ENCODE data around the gene EDDM3A. TPM values are rescaled to one million over a fixed set of nuclear protein-coding genes. Genes with fewer than 3 reads are reported as not detected.

EDDM3A gene
- total RNA-seq, 1 experiment from 2014 or later, result not detected

DNA sequence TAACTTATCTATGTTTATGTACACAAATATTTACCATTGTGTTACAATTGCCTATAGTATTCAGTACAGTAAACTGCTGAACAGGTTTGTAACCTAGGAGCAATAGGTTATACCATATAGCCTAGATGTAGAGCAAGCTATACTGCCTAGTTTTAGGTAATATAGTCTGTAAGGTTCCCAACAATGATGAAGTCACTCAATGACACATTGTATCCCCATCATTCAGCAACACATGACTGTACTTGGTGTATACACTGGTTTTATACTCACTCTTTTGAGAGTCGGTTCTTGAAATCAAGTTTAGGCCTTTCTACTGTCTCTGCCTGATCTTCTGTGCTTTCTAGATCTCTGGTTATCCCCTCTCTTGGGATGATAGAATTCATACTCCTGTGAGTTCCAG, 51.5 kb downstream of the EDDM3A start:
- TF ChIP-seq, protein P1, sequence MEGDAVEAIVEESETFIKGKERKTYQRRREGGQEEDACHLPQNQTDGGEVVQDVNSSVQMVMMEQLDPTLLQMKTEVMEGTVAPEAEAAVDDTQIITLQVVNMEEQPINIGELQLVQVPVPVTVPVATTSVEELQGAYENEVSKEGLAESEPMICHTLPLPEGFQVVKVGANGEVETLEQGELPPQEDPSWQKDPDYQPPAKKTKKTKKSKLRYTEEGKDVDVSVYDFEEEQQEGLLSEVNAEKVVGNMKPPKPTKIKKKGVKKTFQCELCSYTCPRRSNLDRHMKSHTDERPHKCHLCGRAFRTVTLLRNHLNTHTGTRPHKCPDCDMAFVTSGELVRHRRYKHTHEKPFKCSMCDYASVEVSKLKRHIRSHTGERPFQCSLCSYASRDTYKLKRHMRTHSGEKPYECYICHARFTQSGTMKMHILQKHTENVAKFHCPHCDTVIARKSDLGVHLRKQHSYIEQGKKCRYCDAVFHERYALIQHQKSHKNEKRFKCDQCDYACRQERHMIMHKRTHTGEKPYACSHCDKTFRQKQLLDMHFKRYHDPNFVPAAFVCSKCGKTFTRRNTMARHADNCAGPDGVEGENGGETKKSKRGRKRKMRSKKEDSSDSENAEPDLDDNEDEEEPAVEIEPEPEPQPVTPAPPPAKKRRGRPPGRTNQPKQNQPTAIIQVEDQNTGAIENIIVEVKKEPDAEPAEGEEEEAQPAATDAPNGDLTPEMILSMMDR (IDR thresholded peaks at IDR 0.05; ENCODE audit: unreplicated experiment), result no peak
- no TSS peak for BruUV-seq (replicated peaks)
- CTCF ChIA-PET, result no interaction called here

More for the DNA sequence above, 51.5 kb downstream of the EDDM3A start:
- no peaks in the 10 kb centered on the region for H3K27me3 Mint-ChIP-seq (ENCODE audit: unreplicated experiment)
- no peak overlapping the region for H3K27ac Mint-ChIP-seq (ENCODE audit: unreplicated experiment)
- intact Hi-C loops (cut with micrococcal nuclease; ENCODE audit: unreplicated experiment), result no loop called here
- H3K4me1 Mint-ChIP-seq (ENCODE audit: low read depth, unreplicated experiment), result peaks cover 34% of the 10 kb centered on the region
- no peak for DNase-seq
- H3K36me3 Mint-ChIP-seq (ENCODE audit: insufficient read depth, unreplicated experiment), result no peaks in the 10 kb centered on the region
- no peaks in the 10 kb centered on the region for H3K9me3 Mint-ChIP-seq (ENCODE audit: low read depth, unreplicated experiment)
- no peak overlapping the region for H3K4me3 Mint-ChIP-seq (ENCODE audit: low read depth, unreplicated experiment)

Other genes with a start within 250 kb of the EDDM3A start
- 0.54 and 0.61 TPM in 2 replicates for gene RNASE10, start 240.3 kb upstream of the EDDM3A start, total RNA-seq (2022)
- gene RNASE9, start 184.8 kb upstream of the EDDM3A start, total RNA-seq (2022), result not detected in 2 replicates
- gene RNASE11, start 157.9 kb upstream of the EDDM3A start, total RNA-seq (2022), result not detected in 2 replicates
- not detected in 2 replicates for gene RNASE12, start 154.5 kb upstream of the EDDM3A start, total RNA-seq (2022)
- gene OR6S1, start 104.2 kb upstream of the EDDM3A start, total RNA-seq (2022), result not detected in 2 replicates
- gene RNASE4, start 61.3 kb upstream of the EDDM3A start, total RNA-seq (2022), result 5.3 and 7.3 TPM in 2 replicates
- gene ANG, start 57.1 kb upstream of the EDDM3A start, total RNA-seq (2022), result 4.0 and 4.4 TPM in 2 replicates
- gene EDDM3B, start 22.5 kb downstream of the EDDM3A start, total RNA-seq (2022), result not detected in 2 replicates
- not detected in 2 replicates for gene RNASE6, start 35.4 kb downstream of the EDDM3A start, total RNA-seq (2022)
- 40.2 and 45.8 TPM in 2 replicates for gene RNASE1, start 57.0 kb downstream of the EDDM3A start, total RNA-seq (2022)
- gene RNASE3, start 145.5 kb downstream of the EDDM3A start, total RNA-seq (2022), result not detected in 2 replicates
- not detected in 2 replicates for gene RNASE2, start 209.6 kb downstream of the EDDM3A start, total RNA-seq (2022)
- gene METTL17, start 244.1 kb downstream of the EDDM3A start, total RNA-seq (2022), result 73.2 and 76.7 TPM in 2 replicates

Data from Calu3 (cell line).